Activated T-cell treated with anti-CD3 and anti-CD28 coated beads for 1 hour (primary cell): ENCODE data around the gene CDPF1.

Experiments
- DNase-seq: peaks from one replicate; pipeline ENCODE4 v3.0.0-alpha.2; 2020; ENCODE audit warnings: low read depth

Gene CDPF1

DNA sequence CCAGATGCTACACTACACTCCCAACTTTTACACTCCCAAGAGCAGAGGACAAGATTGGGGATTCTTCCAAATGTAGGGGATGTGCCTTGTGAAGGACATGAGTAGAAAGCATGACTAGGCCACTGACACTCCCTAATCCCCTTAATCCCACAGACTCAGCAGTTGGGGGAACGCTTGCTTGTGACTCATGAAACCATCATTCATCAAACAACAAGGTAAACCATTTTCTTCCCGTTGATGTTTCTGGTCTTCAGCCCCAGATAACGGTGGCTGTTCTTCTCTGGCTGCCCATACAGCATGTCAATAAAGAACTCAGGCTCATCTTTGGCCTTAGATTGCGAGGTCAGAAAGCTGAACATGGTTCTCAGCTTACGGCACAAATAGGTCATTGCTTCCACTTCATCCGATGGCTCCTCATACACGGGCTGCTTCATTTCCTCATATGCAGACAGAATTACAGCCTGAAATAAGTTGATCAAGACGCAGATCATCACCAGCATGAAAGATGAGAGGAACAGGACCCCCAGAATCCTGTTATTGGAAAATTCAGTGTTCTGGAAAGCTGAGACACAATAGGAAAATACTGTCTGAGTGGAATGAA, 6.4 kb upstream of the CDPF1 start:
- DNase-seq = no peak

DNA sequence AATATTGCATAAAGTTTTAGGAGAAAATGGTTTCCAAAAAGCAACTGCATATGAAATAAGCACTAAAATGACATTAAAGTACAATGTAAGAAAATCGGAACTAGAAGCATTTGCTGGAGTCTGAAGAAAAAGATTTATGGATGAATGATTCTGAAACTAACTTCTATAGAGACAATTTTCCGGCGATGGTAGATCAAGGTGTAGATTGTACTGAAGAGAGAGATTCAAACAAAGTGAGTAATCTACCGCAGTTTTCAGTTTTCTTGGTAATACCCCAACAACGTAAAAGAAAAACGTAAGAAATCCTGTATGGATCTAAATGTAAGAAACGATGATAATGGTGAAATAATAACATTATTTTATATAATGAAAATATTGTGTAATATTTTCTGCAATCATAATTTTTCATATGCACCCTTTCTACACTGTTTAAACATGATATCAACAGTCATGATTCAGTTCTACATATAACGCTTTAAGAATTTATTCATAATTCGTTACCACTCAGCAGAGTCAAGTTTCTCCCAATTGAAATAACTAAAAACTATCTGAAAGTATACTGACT, 1.8 kb upstream of the CDPF1 start:
- DNase-seq = no peak

DNA sequence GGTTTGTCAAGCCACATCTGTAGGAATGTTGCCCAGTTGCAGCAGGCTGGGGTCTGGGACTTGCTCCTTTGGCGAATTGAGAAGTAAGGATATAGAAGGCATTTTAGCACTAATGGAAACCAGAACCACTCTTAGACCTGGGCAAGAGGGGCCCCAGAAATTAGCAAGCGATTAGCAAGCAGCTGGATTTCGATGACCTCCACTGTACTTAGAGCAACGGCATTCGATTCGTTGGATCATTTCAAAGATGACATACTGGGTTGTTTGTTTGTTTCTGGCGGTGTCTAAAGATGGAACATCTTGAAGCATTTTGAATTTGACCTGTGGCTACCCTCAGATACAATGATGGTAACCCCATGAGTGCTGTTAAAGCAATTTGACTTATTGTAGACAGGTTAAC, 1.2 kb upstream of the CDPF1 start:
- no peak for DNase-seq

DNA sequence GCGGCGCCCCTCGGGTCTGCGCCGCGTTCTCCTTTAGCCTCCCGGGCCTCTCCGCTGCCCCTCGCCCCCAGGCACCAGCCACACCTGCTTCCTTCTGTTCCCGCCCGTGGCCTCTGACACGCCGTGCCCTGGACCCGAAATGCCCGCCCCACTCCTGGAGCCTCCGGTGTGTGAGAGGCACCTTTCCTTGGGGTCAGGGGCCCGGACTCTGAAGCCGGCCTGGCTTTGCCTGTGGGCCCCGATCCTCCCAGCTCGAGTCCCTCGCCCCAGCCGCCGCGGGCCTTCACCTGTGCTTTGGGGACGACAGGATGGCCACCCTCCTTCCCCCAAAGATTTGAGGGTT, 661 bp upstream of the CDPF1 start:
- DNase-seq = no peak

DNA sequence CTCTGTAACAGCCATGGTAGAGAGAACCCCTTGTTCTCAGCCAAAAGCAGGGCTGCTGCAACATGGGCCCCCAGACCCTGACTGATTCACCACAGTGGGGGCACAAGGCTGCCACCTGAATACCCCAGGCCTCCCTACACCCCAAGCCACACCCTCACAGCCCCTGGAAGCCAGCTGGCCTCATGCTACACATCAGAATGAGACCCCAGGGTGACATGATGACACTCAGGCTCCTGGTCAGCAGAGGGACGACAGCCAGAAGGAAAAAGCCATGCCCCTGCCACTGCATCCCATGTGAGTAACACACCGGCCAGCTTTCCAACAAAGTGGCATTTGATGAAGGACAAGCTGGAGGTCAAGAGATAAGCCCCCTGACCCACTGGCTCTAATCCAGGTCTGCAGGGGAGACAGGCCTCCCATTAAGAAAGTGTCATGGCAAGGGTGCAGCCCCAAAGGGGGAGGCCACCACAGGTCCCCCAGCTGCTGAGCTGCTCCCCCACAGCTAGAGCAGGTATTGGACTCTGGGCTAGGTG, 2.6 kb downstream of the CDPF1 start:
- DNase-seq = no peak

DNA sequence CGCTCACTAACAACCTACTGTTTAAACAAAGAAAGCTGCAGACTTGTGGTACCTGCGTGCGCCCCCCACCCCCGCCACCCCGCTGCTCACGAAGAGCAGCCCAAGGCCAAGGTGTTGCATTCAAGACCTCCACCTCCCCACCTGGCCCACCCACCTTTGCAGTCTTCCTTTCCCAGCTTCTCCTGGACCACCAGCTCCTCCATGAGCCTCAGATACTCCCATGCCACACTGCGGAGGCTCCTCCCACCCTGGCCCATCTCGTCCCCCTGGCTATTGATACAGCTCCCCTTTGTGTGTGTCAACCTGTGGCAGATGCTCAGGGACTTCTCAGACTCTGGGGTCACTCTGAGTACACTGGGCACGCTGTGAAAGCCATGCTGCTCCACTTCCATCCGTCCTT, 3.9 kb downstream of the CDPF1 start:
- DNase-seq = no peak

DNA sequence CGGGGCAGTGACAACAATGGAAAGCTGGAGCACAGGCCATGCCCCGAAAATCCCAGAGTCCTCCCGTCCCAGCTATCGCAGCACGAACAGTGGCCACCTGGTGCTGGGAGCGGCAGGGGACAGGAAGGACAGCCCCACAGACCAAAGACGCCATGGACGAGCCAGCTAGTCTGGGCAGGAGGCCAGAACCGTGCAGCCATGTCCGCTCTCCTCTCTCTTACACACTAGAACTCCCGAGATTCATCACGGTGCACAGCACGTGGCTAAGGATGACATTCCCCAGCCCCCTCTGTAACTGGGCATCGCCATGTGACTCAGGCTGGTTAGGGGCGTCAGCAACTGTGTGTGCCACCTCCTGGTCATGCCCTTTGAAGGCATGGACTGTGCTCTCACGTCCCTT, 4.6 kb downstream of the CDPF1 start:
- no peak for DNase-seq

DNA sequence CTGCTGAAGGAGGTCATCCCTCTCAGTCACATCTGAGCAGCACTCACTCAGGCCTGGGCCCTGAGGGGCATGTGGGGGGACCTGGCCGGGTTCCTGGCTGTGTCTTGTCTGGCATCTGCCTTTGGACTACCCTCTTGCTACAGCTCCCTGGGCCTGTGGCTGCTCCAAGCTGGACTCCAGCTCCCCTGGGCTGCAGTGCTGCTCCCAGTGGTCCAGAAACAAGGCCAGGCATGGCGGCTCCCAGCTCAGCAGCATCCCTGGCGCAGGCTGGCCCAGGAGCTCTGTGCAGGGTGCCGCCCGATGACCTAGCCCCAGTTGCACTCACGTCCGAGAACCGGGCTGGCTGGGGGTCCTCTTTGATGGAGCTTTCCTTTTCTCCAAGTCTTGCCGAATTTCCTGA, 5.3 kb downstream of the CDPF1 start:
- DNase-seq = no peak

DNA sequence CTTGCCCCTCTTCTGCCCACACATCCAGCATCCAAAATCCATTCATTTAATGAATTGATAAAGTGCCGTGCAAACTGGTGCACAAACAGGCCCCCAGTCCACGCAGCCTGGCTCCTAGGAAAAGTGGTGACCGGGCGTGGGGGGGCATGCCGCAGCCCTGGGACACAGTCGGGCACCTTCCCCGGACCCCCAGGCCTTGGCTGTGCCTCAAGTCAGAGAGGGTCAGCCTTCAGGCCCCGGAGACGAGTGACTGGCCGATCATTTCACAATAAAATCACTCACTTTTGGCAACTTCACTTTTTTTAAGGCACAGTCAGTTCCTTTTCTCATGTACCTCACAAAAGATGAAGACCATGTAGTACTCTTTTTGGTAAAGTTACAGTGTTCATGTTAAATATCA, 8.0 kb downstream of the CDPF1 start:
- no peak for DNase-seq

DNA sequence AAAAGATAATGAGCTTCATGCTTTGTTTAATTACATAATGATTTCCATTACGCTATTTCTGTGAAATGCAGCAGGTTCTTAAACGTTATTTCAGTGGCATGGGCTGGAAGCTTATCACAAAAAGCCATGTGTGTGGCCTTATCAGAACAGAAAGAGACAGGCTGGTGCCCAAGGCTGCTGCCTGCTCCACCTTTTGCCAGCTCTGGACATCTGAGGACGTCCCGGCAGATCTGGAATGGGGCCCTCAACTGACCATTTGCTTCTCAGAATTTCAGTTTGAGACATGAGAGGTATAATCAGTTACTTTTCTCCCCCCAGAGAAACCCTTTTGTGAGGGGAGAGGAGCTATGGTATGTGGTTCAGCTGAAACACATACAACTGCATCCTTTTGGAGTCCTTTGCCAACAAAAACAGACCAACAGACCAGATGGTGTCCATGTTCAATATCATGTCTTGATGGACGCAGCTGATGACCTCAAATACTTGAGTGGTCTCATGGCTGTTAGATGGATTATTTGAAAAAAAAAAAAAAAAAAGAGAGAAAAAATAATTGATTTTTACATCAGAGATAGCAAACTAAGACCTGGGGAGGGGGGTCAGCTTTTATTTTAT, 8.6 kb downstream of the CDPF1 start:
- DNase-seq = no peak

DNA sequence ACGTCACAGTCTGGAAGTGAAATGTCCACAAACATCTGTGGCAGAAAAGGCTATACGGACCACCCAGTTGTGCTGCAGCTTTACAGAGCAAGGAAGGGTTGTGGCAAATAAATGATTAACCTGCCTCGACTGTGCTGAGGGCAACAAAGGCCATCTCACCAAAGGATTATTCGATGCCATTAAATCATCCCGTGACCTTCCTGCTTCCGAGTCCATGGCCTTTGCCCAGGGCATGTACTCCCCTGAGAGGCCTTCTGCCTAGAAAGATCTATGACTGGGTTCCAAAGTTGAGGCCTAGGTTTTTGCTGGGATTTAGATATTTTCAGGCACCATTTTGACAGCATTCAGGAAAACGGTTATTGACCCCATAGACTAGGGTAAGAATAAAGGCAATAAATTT, 9.2 kb downstream of the CDPF1 start:
- DNase-seq = no peak

DNA sequence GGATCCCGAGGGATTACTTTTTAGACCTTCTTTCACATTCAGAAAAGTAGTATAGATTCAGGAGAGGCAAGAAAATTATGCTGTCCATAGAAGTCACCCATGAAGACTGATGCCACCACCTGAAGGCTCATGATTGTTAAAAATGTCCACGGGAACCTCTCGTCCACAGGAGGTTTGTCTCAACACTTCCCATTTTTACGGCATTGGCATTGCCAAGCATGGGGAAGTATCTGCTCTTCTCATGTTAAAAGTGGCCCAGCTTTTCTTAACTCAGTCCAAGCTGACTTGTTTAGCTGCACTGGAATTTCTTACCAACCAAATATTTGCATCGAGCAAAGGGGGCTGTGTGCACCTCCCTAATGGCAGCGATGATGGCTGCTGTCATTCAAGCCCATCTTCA, 9.6 kb downstream of the CDPF1 start:
- DNase-seq = no peak

DNA sequence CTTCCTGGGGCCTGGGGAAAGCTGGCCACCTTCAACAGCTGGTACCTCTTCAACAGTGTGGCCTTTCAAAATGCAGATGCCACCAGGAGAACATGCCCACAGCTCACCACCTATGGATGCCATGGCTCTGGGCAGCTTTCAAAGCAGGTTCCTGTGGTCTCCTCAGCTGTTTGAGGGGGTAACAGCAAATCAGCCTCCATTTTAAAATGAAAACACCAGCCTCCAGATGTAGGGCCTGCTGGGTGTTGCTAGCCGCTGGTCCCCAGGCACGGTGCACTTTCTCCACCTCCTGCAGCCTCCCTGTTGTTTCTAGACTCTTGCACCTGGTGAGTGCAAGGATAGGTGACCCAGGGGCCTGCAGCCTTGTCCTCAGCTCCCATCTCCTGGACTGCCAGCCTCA, 10.0 kb downstream of the CDPF1 start:
- no peak for DNase-seq

DNA sequence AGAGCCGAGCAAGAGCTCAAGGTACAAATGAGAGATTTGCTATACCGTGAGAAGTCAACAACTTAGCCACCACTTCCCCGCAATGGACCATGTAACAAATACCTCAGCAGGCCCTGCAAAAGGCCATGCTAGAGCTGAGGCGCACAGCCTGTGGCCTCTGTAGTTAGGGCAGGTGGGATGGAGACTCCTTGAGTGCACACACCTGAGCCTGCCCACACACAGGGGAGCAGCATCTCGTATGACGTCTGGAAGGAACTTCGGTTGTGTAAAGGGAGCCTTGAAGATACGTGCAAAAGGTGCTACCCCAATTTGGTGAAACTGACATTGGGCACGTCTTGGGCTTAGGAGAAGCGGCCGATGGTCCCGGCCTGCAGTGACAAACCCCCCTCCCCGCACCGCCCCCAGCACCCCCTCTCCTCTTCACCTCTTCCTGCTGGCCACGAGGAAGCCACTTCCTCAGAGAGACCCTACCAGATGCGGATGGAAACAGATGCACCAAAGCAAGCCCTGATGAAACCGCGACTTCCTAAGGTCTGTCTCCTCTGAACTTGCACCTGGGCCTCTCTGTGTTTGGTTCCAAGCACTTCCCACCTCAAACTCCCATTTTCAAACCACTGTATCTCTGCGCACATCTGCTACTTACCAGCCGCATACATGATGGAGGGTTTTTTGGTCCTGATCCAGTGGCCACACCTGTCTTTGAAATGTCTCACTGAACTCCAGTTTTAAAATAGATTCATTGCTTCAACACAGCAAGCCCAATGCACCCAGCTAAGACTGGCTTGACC, 10.6 kb downstream of the CDPF1 start:
- DNase-seq = no peak

DNA sequence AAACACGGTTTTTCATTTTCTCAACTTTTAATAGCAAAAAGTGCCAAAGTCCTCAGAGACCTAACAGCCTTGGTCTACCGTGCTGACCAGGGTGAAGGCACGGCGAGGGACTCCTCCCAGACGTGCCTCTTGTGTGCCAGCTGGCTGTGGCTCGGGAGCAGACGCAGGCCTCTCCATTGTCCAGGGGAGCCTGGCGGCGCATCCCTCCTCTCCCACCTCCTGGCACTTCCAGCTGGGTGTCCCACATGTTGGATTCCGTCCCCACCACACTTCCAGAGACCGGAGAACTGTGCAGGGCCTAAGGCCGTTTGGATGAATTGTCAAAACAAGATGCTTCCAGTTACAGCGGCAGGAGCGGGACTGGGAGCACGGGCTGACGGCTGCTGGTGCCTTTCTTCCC, 11.6 kb downstream of the CDPF1 start:
- no peak for DNase-seq

DNA sequence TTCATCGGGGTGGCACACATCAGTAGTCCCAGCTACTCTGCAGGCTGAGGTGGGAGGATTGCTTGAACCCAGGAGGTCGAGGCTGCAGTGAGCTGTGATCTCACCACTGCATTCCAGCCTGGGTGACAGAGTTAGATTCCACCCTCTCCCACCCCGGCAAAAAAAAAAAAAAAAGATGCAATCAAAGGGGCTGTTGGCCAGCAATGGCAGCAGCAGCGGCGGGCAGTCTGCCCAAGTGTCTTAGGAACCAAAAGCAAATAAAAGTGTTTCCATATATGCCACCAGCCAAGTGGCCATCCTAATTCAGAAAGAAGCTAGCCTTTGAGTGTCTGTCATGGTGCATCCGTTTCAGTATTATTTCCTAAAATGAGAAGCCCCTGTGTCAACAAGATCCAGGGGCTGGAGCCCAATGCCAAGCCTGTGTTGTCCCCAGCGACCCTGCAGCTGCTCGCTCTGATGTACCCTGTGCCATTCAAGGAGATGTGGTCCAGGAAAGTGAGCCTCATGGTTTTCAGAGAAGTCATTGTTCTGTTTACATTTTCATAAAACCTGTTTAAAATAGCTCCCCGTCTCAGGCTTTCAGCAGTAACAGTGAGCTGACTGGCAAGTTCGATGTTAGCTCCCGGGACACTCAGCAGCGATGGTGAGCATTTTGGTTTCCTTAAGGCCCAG, 12.5 kb downstream of the CDPF1 start:
- DNase-seq = no peak

DNA sequence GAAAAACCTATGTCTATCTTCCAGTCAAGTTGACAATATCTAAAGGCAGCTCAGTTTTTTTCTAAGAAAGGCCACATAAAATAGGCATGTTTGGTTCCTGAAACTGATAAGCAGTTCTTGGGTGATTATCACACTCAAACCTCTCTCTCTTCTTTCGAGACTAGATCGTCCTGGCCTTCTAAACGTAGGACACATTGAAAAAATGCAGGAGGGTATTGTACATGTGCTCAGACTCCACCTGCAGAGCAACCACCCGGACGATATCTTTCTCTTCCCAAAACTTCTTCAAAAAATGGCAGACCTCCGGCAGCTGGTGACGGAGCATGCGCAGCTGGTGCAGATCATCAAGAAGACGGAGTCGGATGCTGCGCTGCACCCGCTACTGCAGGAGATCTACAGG, 15.1 kb downstream of the CDPF1 start:
- no peak for DNase-seq

DNA sequence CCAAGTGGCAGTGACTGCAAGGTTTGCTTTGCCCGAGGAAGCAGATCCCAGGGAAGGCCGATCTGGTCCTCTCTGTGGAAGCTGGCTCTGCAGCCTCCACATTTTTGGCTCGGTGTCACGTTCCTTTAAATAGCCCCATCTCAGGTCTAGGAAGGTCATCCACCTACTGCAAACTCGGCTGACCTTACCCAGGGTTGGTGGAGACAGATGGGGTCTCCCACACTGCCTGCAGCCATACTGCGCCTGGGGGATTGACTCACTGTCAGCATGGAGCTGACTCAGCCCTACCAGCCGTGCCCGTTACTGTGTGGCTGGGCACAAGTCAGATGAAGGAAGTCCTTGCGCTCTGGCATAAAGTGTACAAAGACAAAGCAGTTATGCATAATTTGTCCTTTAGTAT, 16.9 kb downstream of the CDPF1 start:
- DNase-seq = no peak

DNA sequence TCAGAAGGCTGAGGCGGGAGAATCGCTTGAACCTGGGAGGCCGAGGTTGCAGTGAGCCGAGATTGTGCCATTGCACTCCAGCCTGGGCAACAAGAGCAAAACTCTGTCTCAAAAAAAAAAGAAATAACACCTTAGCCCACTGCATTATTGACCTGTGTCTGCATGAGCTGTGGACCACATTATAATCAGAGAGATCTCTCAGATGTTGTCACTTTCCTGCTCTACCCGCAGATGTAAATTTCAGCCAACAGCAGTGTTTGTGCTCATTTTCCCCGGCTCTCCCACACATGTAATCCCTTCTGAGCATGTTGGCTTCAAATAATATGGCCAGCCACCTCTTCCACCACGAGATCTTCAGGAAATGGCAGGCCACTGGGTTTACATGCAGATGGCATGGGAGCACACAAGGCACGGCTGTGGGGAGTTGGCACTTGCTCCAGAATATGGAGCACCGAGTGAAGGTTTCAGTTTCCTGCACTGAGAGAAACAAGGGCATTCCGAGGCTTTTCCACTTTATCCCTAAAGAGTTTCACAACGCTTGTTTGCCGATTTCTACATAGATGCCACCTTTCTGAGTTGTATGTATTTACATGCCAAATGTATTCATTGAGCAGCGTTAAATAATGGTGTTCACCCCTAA, 19.7 kb downstream of the CDPF1 start:
- no peak for DNase-seq

DNA sequence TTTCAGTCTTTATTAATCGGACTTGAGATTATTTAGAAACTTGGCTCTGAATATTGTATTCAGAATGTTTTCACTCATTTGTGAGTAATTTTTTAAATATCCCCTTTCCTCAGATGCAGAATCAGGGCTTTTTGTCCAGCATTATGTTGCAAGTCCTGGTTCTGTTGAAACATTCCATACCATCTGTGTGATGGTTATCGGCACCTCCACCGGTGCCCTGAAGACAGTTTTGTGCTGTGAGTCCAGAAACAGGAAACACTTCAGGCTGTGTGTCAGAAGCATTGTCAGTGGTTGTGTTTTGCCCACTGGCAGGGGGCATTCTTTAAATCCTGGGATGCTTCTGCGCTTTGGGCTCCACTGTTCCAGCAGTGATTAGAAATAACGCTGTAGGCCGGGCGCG, 20.4 kb downstream of the CDPF1 start:
- DNase-seq = no peak

DNA sequence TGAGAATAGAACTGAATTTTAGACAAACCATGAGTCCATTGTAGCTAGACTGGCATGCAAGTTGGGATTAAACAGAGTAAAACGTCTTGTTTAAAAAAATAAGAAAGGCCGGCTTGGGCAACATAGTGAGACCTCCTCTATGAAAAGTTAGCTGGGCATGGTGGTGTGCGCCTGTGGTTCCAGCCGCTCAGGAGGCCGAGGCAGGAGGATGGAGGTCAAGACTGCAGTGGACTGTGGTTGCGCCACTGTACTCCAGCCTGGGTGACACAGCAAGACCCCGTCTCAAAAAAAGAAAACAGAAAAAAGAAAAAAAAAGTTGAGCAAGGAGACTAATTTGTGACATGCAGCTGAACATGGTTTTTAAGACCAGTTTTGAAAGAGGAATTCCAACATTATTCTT, 23.5 kb downstream of the CDPF1 start:
- DNase-seq = no peak

DNA sequence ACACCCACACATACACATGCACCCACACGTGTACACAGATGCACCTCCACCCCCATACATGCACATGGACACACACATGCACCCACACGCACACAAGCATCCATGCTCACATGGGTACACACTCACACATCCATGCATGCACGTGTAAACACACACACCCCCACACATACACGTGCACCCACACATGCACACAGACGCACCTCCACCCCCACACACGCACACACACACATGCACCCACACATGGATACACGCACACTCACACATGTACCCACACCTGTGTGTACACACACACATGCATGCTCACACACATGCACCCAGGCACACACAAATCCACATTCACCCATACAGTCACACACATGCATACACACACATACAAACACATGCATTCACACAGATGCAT, 24.5 kb downstream of the CDPF1 start:
- no peak for DNase-seq
